HG03378 (cell line): ENCODE results near the gene EIF2B1.
A peak's percentile ranks its signal among the peaks of the same experiment; 100 is the strongest.

Experiments used
- ATAC-seq: cut with Tn5 transposase; IDR thresholded peaks from one replicate; pipeline ENCODE4 v1.9.1; 2021; ENCODE audit warnings: mild to moderate bottlenecking, moderate library complexity; ENCODE audit not compliant: unreplicated experiment

The EIF2B1 gene

DNA sequence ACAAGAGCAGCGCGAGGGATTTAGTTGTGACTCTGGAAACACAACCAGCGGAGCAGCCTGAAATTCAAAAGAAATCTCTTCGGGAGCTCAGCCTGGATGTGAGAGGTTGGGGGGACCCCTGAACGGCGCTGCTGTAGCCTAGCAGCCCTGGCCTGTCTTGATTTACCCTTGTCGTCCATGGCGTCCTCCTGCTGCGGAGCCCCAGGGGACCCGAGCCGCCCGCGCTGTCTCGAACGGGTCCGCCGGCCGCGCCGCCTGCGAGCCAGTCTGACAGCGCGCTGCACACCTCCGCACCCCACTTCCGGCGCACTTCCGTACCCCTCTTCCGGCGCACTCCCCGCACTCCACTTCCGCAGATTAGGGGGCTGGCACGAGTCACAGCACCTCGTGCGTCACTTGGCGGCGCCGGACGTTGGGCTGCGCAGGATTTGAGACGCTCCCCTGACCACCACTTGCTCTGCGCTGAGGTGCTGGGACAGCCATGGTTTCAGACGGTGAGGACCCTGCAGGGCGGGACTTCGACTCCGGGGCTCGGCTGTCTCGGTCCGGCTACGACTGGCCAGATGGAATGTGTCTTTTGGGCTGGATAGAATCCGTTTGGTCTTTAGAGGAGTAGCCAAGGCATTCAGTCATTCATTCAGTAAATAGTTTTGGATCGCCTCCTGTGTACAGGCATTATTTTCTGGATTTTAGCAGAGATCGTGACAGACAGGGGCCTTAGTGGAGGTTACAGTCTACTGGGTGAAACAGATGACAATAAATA, at the start of gene EIF2B1, which contains the start of gene GTF2H3:
Gene EIF2B1 (minus strand): TSS at position 308 of the 763 bp plus-strand sequence. CDS start 129 bp downstream, at position 179.
Gene GTF2H3 (plus strand): TSS at position 451 of the 763 bp plus-strand sequence. CDS start 31 bp downstream, at position 482.
- ATAC-seq = peak; percentile 90

DNA sequence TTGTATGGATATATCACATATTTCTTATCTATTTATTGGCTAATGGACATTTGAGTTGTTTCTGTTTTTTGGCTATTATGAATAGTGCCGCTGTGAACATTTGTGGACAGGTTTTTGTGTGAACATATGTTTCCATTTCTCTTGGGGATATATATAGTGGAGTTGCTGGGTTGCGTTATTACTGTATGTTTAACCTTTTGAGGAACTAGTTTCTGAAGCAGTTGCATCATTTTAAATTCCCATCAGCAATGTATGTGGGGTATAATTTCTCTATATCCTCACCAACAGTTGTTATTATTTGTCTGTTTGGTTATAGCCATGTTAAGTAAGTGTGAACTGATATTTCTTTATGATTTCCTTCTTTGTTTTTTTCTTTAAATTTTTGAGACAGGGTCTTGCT, 48.1 kb upstream of the EIF2B1 start:
- peak; percentile 59 for ATAC-seq

DNA sequence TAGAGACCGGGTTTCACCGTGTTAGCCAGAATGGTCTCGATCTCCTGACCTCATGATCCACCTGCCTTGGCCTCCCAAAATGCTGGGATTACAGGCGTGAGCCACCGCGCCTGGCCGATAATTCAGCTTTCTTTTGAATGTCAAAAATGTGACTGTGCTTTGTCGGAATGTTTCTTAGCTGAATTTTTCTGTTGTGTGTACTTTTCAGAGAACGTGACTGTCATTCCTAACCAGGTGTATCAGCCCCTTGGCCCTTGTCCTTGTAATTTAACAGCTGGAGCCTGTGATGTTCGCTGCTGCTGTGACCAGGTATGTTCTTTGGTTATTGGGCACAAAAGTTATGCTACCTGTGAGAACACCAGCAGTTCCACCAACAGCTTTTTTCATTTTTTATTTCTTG, 45.5 kb upstream of the EIF2B1 start:
- no peak for ATAC-seq

DNA sequence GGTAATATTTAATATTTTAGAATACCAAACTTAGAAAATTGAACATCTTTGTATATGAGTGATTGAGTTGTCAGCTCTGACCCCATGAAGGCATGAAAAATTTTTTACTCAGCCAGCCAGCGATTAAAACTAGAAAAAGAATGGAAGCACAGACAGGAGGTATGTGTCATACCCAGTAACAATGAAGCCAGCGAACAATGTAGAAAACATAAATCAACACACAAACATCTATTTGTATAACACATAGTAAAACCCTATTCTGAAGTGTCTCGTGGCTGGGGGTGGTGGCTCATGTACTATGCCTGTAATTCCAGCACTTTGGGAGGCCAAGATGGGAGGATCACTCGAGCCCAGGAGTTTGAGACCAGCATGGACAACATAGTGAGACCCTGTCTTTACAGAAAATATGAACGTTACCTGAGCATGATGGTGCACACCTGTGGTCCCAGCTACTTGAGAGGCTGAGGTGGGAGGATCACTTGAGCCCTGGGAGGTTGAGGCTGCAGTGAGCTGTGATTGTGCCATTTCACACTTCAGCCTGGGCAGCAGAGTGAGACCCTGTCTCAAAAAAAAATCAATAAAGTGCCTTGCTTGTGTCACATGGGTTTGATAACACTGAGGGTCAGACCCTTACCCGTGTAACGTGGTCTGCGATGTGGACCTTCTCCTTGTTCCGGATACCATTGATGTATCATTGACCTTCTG, 43.3 kb upstream of the EIF2B1 start:
- no peak for ATAC-seq

DNA sequence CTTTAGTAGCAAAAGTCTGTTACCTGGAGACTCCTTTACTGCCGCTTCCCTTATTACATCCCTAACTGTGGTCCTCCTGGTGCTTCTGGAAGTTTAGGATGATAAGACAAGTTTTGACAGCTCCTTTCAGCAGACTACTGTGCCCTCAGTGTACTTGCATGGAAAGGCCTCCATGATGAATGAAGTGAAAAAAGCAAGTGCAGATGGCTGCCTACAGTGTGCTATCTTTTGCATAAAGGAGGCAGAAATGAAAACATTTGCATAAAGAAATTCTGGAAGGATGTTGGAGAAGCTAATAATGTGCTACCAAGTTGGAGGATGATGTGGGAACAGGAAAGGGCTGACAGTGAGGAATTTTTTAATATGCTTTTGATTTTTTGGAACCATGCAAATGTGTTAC, 42.0 kb upstream of the EIF2B1 start:
- no peak for ATAC-seq

DNA sequence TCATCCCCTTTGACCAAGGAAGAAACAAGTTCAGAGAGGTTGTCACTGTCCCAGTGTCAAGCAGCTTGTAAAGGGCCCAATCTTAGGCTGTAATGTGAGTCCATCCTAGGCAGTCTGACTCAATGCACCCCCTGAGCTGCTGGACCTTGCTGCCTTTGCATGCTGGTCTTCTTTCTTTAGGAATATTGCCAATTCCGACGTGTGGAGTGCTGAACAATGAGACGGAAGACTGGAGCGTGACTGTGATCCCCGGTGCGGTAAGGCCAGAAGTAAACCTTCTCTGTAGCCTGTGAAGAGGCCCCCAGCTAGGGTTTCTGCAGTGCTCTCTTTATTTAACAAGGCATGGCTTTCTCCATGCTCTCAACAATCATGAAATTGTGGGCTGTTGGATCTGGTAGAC, 38.4 kb upstream of the EIF2B1 start:
- ATAC-seq = no peak

DNA sequence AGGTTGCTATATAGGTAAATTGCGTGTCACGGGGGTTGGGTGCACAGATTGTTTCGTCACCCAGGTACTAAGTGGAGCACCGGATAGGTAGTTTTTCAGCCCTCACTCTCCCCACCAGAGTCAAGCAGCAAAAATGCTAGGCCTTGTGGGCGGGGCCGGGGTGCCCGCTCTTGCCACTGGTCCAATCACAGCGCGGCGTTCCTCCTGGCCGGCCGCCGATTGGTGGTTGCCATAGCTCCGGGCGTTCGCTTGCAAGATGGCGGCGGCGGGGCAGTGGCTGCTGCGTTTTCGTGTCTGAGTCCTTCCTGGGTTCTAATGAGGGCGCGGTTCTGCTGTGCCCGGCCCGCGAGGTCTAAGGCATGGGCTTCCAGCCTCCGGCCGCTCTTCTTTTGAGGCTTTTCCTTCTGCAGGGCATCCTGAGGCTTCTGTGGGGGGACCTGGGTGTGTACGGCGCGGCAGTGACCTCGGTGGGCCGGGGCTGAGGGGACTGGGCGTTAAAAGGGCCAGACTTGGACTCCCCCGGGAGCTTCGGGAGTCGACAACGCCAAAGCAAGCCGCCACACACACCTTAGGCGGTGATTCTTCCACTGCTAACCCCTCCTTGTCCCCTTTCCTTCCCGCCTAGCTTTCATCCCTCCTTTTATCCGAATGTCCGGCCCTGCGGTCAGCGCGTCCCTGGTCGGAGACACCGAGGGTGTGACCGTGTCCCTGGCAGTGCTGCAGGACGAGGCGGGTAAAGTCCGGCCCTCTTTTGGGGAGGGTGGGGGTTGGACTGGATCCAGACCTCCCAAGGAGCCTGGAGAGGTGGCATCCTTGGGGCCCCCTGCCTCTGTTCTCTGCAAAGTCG, 37.6 kb upstream of the EIF2B1 start, which contains the start of gene TCTN2:
Gene TCTN2 (plus strand): TSS at position 232 of the 847 bp plus-strand sequence. CDS start 128 bp downstream, at position 360.
- ATAC-seq = peak; percentile 88

DNA sequence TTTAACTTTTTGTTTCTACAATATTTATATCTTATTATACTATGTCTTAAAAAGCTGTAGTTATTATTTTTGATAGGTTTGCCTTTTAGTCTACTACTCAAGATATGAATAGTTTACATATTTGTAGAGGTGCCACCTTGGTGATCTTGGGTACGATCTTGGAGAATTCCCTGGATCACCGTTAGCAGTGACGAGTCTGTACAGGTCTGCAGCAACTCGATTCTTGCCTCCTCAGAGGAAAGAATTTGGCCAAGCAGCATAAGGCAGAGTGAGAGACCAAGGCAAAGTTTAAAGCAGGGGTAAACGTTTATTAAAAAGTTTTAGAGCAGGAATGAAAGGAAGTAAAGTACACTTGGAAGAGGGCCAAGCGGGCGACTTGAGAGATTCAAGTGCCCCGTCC, 34.3 kb upstream of the EIF2B1 start:
- ATAC-seq = no peak

DNA sequence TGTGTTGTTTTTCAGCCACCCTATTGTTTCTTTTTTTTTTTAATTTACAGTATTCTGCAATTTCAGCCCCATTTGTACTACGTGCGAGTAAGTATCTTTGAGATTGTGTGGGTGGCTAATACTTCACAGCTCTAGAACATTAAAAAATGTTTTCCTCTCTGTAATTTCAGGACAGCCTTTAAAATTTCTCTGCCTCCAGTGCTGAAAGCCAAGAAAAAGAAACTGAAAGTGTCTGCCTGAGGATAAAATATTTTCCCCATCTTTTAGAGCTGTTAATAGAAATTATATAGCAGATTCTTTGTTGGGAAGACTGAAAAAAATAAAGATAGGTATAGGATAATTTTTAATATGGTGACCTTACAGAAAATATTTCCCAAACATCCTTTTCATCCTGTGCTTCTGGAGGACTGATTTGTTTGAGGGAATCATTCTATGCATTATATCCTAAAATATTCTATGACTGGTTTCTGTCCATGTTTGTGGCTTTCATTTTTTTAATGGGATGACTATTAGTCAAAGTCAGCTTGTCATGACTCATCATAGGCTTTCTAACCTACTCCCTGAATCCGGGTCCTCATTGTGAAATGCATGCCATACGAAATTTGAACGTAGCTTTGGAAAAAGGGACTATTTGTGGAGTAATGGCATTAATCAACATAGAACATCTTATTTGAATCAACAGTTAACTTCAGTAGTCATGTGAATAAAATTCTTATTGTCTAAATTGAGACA, 26.7 kb upstream of the EIF2B1 start:
- no peak for ATAC-seq

DNA sequence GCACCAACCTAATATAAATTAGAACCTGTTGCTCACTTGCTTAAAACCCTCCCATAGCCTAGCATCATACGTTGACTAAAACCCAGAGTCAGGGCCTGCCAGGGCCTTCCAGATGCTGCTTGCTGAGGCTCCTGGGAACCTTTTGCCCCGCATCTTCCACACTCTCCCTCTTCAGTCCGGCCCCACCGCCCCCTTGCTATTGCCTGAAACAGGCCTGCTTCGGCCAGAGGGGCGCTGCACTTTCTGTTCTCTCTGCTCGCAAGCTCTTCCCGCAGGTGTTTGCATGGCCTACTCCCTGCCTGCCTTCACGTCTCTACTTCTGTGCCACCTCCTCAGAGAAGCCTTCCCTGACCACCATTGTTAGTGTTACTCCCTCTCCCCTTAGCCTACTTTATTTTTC, 23.7 kb upstream of the EIF2B1 start:
- ATAC-seq = no peak

DNA sequence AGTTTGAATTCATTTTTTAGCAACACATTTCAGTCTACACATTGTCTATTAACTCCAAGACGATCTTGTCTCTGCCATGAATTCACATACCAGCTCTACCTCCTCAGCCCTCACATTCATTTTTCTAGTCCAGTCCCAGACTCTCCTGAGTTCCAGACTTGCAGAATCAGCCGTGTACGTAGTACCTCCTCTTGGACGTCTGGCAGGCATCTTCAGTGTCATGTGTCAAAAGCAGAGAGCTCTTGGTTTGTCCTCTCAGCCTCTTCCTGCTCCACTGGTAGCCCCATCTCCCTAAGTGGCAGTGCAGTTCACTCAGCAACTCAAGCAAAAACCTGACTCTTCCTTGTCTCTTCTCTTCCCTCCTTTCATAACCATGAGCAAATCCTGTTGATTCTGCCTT, 22.9 kb upstream of the EIF2B1 start:
- ATAC-seq = no peak

DNA sequence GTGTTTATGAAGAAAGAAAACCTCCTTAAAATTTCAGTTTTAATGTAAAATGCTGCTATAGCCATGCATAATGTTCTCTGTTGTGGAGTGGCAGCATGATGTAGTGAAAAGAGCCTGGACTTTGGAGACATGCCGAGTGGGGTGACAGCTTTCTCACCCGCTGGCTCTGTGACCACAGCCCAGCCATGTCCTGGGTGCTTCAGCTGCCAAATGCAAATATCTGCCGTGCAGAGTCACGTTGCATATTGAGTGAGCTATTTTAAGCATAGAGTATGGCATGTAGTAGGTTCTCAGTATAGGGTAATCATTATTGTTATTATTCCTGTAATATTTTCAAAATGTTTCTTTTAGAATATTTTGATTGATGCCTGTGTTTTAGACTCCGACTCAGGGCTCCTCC, 21.9 kb upstream of the EIF2B1 start:
- ATAC-seq = peak; percentile 90

DNA sequence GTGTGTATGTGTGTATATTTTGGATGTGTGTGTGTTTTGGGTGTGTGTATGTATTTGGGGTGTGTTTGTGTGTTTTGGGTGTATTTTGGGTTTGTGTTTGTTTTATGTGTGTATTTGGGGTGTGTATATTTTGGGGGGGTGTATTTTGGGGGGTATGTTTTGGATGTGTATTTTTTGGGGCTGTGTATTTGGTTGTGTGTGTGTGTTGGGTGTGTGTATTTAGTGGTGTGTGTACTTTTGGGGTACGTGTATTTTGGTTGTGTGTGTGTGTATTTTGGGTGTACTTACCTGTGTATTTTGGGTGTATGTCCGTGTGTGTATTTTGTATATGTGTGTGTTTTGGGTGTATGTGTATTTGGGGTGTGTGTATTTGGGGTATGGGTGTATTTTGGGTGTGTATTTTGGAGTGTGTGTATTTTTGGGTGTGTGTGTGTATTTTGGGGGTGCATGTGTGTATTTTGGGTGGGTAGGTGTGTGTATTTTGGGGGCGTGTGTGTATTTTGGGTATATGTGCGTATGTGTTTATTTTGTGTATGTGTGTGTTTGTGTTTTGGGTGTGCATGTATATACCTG, 20.7 kb upstream of the EIF2B1 start:
- no peak for ATAC-seq

DNA sequence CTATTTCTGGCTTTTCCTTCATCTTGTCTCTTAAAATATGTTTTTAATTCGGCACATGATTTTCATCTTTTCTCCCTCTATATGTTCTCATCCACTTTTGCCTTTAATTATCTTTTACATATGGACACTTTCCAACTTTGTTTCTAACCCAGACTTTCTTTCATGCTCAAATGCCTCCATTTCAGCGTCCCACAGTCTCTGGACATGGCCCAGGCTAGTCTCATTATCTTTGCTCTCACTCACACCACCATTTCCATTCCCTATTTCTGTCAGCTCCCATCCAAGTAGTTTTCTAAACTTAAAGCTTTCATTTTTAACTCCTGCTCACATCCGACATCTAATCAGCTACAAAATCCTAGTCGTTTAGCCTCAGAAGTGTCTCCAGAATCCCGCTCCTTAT, 14.9 kb upstream of the EIF2B1 start:
- no peak for ATAC-seq

DNA sequence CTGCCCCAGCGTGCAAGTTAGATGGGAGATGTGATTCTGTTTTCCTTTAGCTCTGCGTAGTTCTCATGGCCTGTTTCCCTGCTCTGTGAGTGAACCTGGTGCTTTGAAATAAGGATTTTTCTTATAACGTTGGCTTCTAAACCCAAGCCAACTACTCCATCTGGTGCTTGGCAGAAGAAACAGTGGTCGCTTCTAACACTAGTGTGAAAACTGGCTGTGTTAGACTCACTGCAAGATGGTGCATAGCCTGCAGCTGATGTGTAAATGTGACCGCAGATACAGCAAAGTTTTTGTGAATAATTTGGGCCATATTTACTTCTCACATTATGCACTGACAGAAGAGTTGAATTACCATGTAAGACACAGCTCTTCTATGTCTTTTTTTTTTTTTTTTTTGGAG, 12.4 kb upstream of the EIF2B1 start:
- no peak for ATAC-seq

DNA sequence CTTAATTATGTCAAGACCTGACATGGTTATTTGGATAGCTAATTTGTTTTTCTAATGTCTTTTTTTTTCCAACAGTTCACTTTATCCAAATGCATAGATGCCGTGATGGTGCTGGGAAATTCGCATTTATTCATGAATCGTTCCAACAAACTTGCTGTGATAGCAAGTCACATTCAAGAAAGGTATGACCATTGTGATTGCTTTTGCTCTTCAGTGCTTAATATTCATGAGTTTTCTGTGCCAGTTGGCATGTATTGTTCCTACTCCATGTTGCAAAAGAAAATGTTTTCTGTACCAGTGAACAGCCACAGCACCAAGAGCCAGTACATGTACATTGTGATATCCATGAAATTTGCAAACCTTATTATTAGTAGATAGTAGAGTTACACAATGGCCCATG, 11.9 kb upstream of the EIF2B1 start:
- no peak for ATAC-seq

DNA sequence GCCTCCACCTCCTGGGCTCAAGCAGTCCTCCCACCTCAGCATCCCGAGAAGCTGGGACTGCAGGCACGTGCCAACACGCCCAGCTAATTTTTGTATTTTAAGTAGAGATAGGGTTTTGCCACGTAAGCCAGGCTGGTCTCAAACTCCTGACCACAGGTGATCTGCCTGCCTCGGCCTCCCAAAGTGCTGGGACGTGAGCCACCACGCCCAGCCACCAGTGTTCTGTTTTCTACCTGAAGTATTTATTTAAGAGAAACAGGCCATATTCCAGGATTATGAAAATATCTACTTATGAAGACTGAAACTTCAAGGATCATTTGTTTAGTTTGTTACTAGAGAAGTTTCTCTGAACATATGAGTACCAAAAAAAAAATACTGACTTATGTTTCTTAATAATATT, 10.4 kb upstream of the EIF2B1 start:
- ATAC-seq = no peak

DNA sequence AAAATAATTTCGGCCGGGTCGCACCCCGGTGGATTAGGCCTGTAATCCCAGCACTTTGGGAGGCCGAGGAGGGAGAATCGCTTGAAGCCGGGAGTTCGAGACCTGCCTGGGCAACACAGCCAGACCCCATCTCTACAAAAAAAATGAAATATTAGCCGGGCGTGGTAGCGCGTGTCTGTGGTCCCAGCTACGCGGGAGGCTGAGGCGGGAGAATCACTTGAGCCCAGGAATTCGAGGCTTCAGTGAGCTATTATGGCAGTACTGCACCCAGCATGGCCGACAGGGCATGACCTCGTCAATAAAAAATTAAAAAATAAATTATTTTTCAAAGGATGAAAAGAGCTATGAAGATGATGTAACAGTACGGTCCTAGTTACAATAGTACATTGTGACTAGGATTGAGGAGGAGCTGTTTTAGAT, 666 bp upstream of the EIF2B1 start:
- no peak for ATAC-seq

DNA sequence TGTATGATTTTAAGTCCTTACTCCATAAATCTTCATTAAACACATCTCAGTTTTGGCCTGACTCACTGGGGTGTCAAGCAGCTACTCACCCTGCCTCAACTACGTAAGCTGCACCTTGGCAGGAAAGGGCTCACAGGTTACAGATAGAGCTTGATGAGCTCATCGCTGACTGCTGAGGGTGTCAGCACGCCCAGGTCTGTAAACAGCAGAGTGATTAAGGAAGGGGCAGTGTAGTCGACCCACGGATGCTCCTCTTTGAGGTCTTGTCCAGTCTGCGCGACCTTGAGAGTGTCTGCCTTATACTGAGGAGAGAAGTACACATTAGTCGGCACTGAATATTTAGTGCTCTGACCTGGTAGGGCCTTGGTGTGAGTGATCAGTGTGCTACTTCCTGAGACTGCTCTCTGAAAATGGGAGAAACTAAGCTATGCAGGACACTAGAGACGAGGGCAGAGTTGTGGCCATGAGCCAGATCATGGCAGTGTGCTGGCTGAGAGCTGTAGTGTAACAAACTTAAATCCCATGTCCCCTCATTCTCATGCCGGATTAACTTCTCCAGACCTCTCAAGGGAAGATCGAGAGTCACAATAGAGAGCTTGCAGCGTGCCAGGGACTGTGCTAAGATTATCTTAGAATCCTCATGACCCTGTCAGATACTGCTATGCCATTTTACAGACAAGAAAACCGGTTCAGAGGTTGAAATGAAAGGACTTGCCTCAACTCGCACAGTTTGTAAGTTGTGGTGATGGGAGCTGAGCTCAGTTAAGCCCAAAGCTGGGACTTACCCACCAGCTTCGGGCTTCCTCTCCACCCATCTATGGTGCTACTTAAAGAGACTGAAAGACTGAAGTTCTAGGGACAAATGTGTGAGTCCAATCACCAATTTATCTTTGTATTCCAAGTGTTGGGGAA, 11.6 kb downstream of the EIF2B1 start:
- no peak for ATAC-seq
